Glomerular visceral epithelial cell (primary cell): Measurements from ENCODE around the gene TSHZ1.
"Not testable (repeated sequence)": the region's sequence is repeated elsewhere in the genome, so short reads cannot be mapped to it uniquely, and the experiment has no call there.

Experiments
- DNase-seq: peaks from one replicate; pipeline ENCODE4 v3.0.0-alpha.2; 2016; ENCODE audit errors: extremely low spot score

TSHZ1 gene

GRCh38 chr18:75179819-75180600 lies 30.6 kb upstream of the TSHZ1 start:
- DNase-seq: no peak

GRCh38 chr18:75183524-75183923 lies 27.1 kb upstream of the TSHZ1 start:
- DNase-seq: peak; percentile 15

GRCh38 chr18:75183973-75184493 lies 26.6 kb upstream of the TSHZ1 start:
- no peak for DNase-seq

- no peak for DNase-seq
Observed at GRCh38 chr18:75185460-75185859, 25.1 kb upstream of the TSHZ1 start.

- not testable (repeated sequence) for DNase-seq
Observed at GRCh38 chr18:75187702-75188101, 22.9 kb upstream of the TSHZ1 start.

GRCh38 chr18:75189696-75190095 lies 20.9 kb upstream of the TSHZ1 start:
- DNase-seq: no peak

- DNase-seq: no peak
Observed at GRCh38 chr18:75192899-75193298, 17.7 kb upstream of the TSHZ1 start.

GRCh38 chr18:75198036-75198435 lies 12.6 kb upstream of the TSHZ1 start:
- DNase-seq: no peak

- DNase-seq: no peak
Observed at GRCh38 chr18:75199327-75199726, 11.3 kb upstream of the TSHZ1 start.

GRCh38 chr18:75200071-75200470 lies 10.5 kb upstream of the TSHZ1 start:
- DNase-seq: no peak

- no peak for DNase-seq
Observed at GRCh38 chr18:75200605-75201280, 9.9 kb upstream of the TSHZ1 start.

GRCh38 chr18:75201282-75202270 lies 9.0 kb upstream of the TSHZ1 start:
- DNase-seq: no peak

GRCh38 chr18:75202696-75203365 lies 7.8 kb upstream of the TSHZ1 start:
- DNase-seq: no peak

GRCh38 chr18:75203416-75204268 lies 7.0 kb upstream of the TSHZ1 start:
- DNase-seq: no peak

- no peak for DNase-seq
Observed at GRCh38 chr18:75204269-75204731, 6.3 kb upstream of the TSHZ1 start.

- DNase-seq: no peak
Observed at GRCh38 chr18:75204732-75205513, 5.7 kb upstream of the TSHZ1 start.

GRCh38 chr18:75205514-75206132 lies 5.0 kb upstream of the TSHZ1 start:
- DNase-seq: no peak

GRCh38 chr18:75206452-75207309 lies 3.9 kb upstream of the TSHZ1 start:
- no peak for DNase-seq
